Measurements from ENCODE around the gene POLR1E.

DNA sequence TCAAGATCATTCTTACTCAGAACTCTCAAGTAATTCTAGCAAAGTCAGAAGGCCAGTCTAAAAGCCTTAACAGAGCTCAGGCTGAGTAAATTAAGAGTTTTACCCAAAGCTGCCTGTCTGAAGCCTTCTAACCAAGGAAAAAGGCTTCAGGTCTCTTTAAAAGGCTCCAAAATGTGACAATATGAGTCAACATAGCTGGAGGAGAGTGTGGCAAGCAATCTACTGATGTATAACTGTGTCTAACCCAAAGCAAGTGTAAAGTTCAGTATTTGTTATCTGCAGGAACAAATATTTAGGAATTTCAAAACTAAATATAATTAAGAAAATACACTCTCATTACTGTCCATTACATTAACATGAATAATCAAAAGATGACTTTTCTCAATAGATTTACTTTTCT lies 31.5 kb upstream of the POLR1E start:
- TF ChIP-seq, protein P1, sequence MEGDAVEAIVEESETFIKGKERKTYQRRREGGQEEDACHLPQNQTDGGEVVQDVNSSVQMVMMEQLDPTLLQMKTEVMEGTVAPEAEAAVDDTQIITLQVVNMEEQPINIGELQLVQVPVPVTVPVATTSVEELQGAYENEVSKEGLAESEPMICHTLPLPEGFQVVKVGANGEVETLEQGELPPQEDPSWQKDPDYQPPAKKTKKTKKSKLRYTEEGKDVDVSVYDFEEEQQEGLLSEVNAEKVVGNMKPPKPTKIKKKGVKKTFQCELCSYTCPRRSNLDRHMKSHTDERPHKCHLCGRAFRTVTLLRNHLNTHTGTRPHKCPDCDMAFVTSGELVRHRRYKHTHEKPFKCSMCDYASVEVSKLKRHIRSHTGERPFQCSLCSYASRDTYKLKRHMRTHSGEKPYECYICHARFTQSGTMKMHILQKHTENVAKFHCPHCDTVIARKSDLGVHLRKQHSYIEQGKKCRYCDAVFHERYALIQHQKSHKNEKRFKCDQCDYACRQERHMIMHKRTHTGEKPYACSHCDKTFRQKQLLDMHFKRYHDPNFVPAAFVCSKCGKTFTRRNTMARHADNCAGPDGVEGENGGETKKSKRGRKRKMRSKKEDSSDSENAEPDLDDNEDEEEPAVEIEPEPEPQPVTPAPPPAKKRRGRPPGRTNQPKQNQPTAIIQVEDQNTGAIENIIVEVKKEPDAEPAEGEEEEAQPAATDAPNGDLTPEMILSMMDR (IDR thresholded peaks at IDR 0.05; ENCODE audit: low read depth, low read length): no peak
- TF ChIP-seq EZH2phosphoT487 (IDR thresholded peaks at IDR 0.05; ENCODE audit: low read depth): no peak

All from OCI-LY3 (cell line).